Endothelial cell of umbilical vein (primary cell): ENCODE results near the gene DIP2C. TPM values are rescaled to one million over a fixed set of nuclear protein-coding genes. Genes with fewer than 3 reads are reported as not detected.

ENCODE experiments used
- BruUV-seq: library from RNA; stranded (reverse); fragments of 400-500 nt; replicated peaks from 2 replicates; lab custom pipeline; 2021; lab: Mats Ljungman, UMichigan
- CTCF ChIA-PET: fragments of 300-600, 350-600 bp; sonication (Branson Sonifier 250); formaldehyde crosslinking; loops from one replicate; lab custom pipeline; 2021; ENCODE audit warnings: antibody characterized with exemption, inconsistent platforms; lab: Charles Lee
- POLR2A ChIA-PET: fragments of 300-600, 350-600 bp; sonication (Branson Sonifier 250); formaldehyde crosslinking; loops from one replicate; lab custom pipeline; 2021; ENCODE audit warnings: antibody characterized with exemption, inconsistent platforms; lab: Charles Lee
- DNase-seq: peaks from one replicate; pipeline ENCODE4 v3.0.0-alpha.2; 2011; ENCODE audit warnings: low read depth, low spot score
- FAIRE-seq: peaks from 2 replicates; lab custom pipeline; 2011; peaks lifted over from hg19 to GRCh38; lab: Jason Lieb, UNC
- H2AFZ ChIP-seq: 2 replicates; pipeline ENCODE4 v1.6.0; 2012; ENCODE audit warnings: low read depth, low read length, control low read depth, inconsistent platforms
- H3K27ac ChIP-seq: 2 replicates; pipeline ENCODE4 v1.5.1; 2011; ENCODE audit warnings: low read depth, mild to moderate bottlenecking, control low read depth, low read length, moderate library complexity; ENCODE audit not compliant: insufficient read depth
- H3K27me3 ChIP-seq, 2 experiments: 2 replicates each; pipeline versions ENCODE4 v1.6.0 to v1.6.1; 2011; ENCODE audit warnings: low read length in 2 of 2, mixed read lengths in 1 of 2; ENCODE audit not compliant: control insufficient read depth in 2 of 2, insufficient read depth in 2 of 2
- H3K36me3 ChIP-seq, 2 experiments: 2 replicates in 1 of 2; 3 replicates in 1 of 2; pipeline ENCODE4 v1.5.1; 2011; ENCODE audit warnings: low read length in 2 of 2, mild to moderate bottlenecking in 1 of 2, moderate library complexity in 1 of 2; ENCODE audit not compliant: control insufficient read depth in 2 of 2, insufficient read depth in 2 of 2; ENCODE audit errors: extremely low read depth in 1 of 2
- H3K4me1 ChIP-seq: 3 replicates; pipeline ENCODE4 v1.5.1; 2011; ENCODE audit warnings: mild to moderate bottlenecking, low read length; ENCODE audit not compliant: control insufficient read depth, insufficient read depth; ENCODE audit errors: extremely low read depth
- H3K4me2 ChIP-seq: 2 replicates; pipeline ENCODE4 v1.6.1; 2011; ENCODE audit warnings: low read length, control low read depth, mixed read lengths; ENCODE audit not compliant: insufficient read depth
- H3K4me3 ChIP-seq, 3 experiments: fragments of 200-600 bp in 1 of 3; sonication (generic), shearing (Covaris generic) in 1 of 3; replicated peaks in 1 of 3; 2 replicates each; pipeline ENCODE4 v1.5.1; 2011 to 2016; ENCODE audit warnings: control low read depth in 3 of 3, low read length in 3 of 3, mild to moderate bottlenecking in 2 of 3, inconsistent platforms in 1 of 3, low read depth in 1 of 3, moderate library complexity in 1 of 3; ENCODE audit not compliant: insufficient read depth in 1 of 3
- H3K79me2 ChIP-seq: 2 replicates; pipeline ENCODE4 v1.6.0; 2012; ENCODE audit warnings: low read length, inconsistent platforms; ENCODE audit not compliant: control insufficient read depth, insufficient read depth
- H3K9ac ChIP-seq: replicated peaks from 2 replicates; pipeline ENCODE3; 2011; ENCODE audit warnings: low read length, control low read depth; ENCODE audit not compliant: insufficient read depth; ENCODE audit errors: extremely low read depth
- H3K9me1 ChIP-seq: replicated peaks from 3 replicates; pipeline ENCODE4 v1.6.0; 2011; ENCODE audit warnings: mild to moderate bottlenecking, low read length; ENCODE audit not compliant: control insufficient read depth, insufficient read depth; ENCODE audit errors: extremely low read depth
- H3K9me3 ChIP-seq: replicated peaks from 2 replicates; pipeline ENCODE4 v1.5.1; 2012; ENCODE audit warnings: low read length, inconsistent platforms; ENCODE audit not compliant: control insufficient read depth, insufficient read depth
- H4K20me1 ChIP-seq: replicated peaks from 2 replicates; pipeline ENCODE3; 2011; ENCODE audit warnings: mild to moderate bottlenecking, low read length; ENCODE audit not compliant: control insufficient read depth, insufficient read depth; ENCODE audit errors: extremely low read depth
- EZH2 ChIP-seq: IDR thresholded peaks from 2 replicates; pipeline ENCODE4 v1.6.1; 2012; ENCODE audit warnings: borderline replicate concordance, low read depth, mild to moderate bottlenecking, moderate library complexity, low read length, inconsistent platforms; ENCODE audit not compliant: severe bottlenecking
- FOS ChIP-seq: IDR thresholded peaks from 2 replicates; pipeline ENCODE4 v1.6.1; 2011; ENCODE audit warnings: mild to moderate bottlenecking, low read length, moderate library complexity, borderline replicate concordance; ENCODE audit not compliant: insufficient read depth
- GATA2 ChIP-seq: IDR thresholded peaks from 2 replicates; pipeline ENCODE4 v1.7.0; 2011; ENCODE audit warnings: low read depth, mild to moderate bottlenecking, moderate library complexity, mixed read lengths, low read length; ENCODE audit not compliant: insufficient read length, insufficient read depth
- JUN ChIP-seq: IDR thresholded peaks from 2 replicates; pipeline ENCODE4 v1.6.1; 2011; ENCODE audit warnings: borderline replicate concordance, low read depth; ENCODE audit not compliant: insufficient read length, insufficient read depth
- MYC ChIP-seq: IDR thresholded peaks from one replicate; pipeline ENCODE4 v1.6.1; 2011; ENCODE audit warnings: mild to moderate bottlenecking, low read depth, low read length
- POLR2A ChIP-seq: IDR thresholded peaks from 2 replicates; pipeline ENCODE4 v1.6.1; 2012; ENCODE audit warnings: low read depth, mild to moderate bottlenecking, control low read depth, low read length
- POLR2AphosphoS5 ChIP-seq: IDR thresholded peaks from 2 replicates; pipeline ENCODE4 v1.6.1; 2012; ENCODE audit warnings: low read depth, mild to moderate bottlenecking, control low read depth, low read length, moderate library complexity; ENCODE audit not compliant: insufficient read depth
- dilution Hi-C: fragments of 300-500 bp; cut with MboI; formaldehyde crosslinking; loops from one replicate; pipeline ENCODE4 v1.15.0; 2019; ENCODE audit warnings: low sequenced_read_pairs; ENCODE audit not compliant: extremely low pct_ligation_motif_present
- intact Hi-C: fragments of 100-400 bp; cut with micrococcal nuclease; formaldehyde crosslinking; loops from one replicate; pipeline ENCODE4 v1.10.0; 2022
- polyA plus RNA-seq, 4 experiments: library from polyadenylated mRNA; depleted of rRNA in 3 of 4; stranded (reverse) in 3 of 4; unstranded in 1 of 4; fragments of >200 nt; gene quantifications; 2 replicates each; pipeline versions ENCODE4 v1.2.1 to v1.2.3, GENCODE V29; 2011 to 2012; ENCODE audit warnings: missing spikeins in 1 of 4
- total RNA-seq: library from RNA; stranded (reverse); gene quantifications from 2 replicates; pipeline ENCODE4 v1.2.3, GENCODE V29; 2021
- TF ChIP-seq, protein P1 (sequence below), 2 donors: IDR thresholded peaks; 1 replicate in 1 of 2; 2 replicates in 1 of 2; pipeline ENCODE4 v1.5.1; 2011; ENCODE audit warnings: low read length in 2 of 2, mild to moderate bottlenecking in 2 of 2, moderate library complexity in 2 of 2, control low read depth in 1 of 2, inconsistent platforms in 1 of 2, low read depth in 1 of 2; ENCODE audit not compliant: insufficient read depth in 1 of 2; ENCODE audit errors: extremely low read depth in 1 of 2
- TF ChIP-seq, protein P2 (sequence below): IDR thresholded peaks from 2 replicates; pipeline ENCODE4 v1.6.1; 2011; ENCODE audit not compliant: insufficient read depth, insufficient read length

Gene DIP2C
- total and polyA plus RNA-seq, 2 donors (not counting 3 experiments of a cell fraction or from before 2014, with no cell fraction given): 3.6 to 10.7 TPM

DNA sequence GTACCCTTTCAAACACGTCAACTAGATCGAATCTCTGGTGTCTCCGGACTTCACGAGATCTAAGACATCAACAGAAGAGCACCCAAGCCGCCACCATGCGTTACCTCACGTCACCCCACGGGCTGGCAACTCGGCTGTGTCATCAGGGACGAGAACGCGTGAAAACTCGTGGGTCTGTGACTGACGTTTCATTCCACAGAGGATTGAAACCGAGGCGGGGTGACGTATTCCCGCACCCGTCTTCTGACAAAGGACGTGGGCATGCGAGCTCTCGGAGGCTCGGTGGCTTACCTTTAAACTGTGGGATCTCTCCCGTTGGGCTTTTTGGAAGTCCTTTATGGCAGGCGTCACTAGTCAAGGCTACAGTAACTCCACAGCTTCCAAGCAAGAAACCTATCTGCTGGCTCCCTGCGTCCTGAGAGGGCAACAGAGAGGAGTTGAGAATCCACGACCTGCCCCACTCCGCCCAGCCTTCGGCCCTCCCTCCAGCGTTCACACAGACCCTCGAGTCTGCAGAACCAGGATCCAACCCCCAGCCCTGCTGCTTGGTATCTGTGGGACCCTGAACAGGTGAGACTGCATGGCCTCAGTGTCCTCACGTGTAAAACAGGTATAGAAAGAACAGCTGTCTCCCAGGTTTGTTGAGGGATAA, 298.9 kb downstream of the DIP2C start:
- H3K27ac ChIP-seq: no peak overlapping the region
- dilution Hi-C loops (no loop called here), intact Hi-C loops (no loop called here)
- H3K27me3 ChIP-seq: no peaks in the 10 kb centered on the region
- H2AFZ ChIP-seq: no peak overlapping the region
- H3K4me3 ChIP-seq: no peak overlapping the region
- no peaks in the 10 kb centered on the region for H3K79me2 ChIP-seq
- H3K9ac ChIP-seq: no peak overlapping the region
- no TSS peak for BruUV-seq
- H3K9me3 ChIP-seq: no peaks in the 10 kb centered on the region
- H4K20me1 ChIP-seq: no peaks in the 10 kb centered on the region
- H3K36me3 ChIP-seq: peaks cover 0 to 2% of the 10 kb centered on the region in 2 experiments
- no peak for FAIRE-seq
- POLR2A ChIA-PET: no interaction called here
- no peaks in the 10 kb centered on the region for H3K4me1 ChIP-seq
- CTCF ChIA-PET: no interaction called here
- TF ChIP-seq GATA2 (no peak), FOS (no peak), EZH2 (no peak), MYC (no peak), POLR2A (no peak), POLR2AphosphoS5 (no peak), JUN (no peak)
- TF ChIP-seq, protein P1, sequence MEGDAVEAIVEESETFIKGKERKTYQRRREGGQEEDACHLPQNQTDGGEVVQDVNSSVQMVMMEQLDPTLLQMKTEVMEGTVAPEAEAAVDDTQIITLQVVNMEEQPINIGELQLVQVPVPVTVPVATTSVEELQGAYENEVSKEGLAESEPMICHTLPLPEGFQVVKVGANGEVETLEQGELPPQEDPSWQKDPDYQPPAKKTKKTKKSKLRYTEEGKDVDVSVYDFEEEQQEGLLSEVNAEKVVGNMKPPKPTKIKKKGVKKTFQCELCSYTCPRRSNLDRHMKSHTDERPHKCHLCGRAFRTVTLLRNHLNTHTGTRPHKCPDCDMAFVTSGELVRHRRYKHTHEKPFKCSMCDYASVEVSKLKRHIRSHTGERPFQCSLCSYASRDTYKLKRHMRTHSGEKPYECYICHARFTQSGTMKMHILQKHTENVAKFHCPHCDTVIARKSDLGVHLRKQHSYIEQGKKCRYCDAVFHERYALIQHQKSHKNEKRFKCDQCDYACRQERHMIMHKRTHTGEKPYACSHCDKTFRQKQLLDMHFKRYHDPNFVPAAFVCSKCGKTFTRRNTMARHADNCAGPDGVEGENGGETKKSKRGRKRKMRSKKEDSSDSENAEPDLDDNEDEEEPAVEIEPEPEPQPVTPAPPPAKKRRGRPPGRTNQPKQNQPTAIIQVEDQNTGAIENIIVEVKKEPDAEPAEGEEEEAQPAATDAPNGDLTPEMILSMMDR (IDR thresholded peaks at IDR 0.05; ENCODE audit: extremely low read depth in 1 of 2, insufficient read depth in 1 of 2, low read depth in 1 of 2, low read length in 2 of 2): no peak
- TF ChIP-seq, protein P2, sequence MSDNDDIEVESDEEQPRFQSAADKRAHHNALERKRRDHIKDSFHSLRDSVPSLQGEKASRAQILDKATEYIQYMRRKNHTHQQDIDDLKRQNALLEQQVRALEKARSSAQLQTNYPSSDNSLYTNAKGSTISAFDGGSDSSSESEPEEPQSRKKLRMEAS: no peak
- no peaks in the 10 kb centered on the region for H3K9me1 ChIP-seq
- no peak overlapping the region for H3K4me2 ChIP-seq
- DNase-seq: no peak
